HCT116 (cell line): Measurements from ENCODE around the gene MAP1S. TPM values are rescaled to one million over a fixed set of nuclear protein-coding genes. Genes with fewer than 3 reads are reported as not detected.

Experiments used
- ATAC-seq: fragments of 200-7000 bp; cut with Tn5 transposase; 2 replicates; pipeline ENCODE4 v1.9.1; 2020; ENCODE audit warnings: mild to moderate bottlenecking, moderate library complexity
- BruUV-seq: library from RNA; stranded (reverse); fragments of 400-500 nt; replicated peaks from 2 replicates; lab custom pipeline; 2021; lab: Mats Ljungman, UMichigan
- CTCF ChIA-PET: fragments of 300-600 bp; sonication (Branson Sonifier 250); formaldehyde crosslinking; loops from one replicate; lab custom pipeline; 2021; ENCODE audit warnings: antibody characterized with exemption; lab: Charles Lee
- POLR2A ChIA-PET: fragments of 300-600, 350-600 bp; sonication (Branson Sonifier 250); formaldehyde crosslinking; loops from one replicate; lab custom pipeline; 2021; ENCODE audit warnings: antibody characterized with exemption; lab: Charles Lee
- RAD21 ChIA-PET, 2 experiments: fragments of 300-600 bp; sonication (Branson Sonifier 250); formaldehyde crosslinking; loops; one replicate each; lab custom pipeline; 2023; ENCODE audit warnings: low total read pairs in 2 of 2; ENCODE audit not compliant: uncharacterized antibody in 2 of 2, unreplicated experiment in 2 of 2, low non-redundant PET in 1 of 2; lab: Charles Lee
- DNase-seq: peaks from one replicate; pipeline ENCODE4 v3.0.0-alpha.2; 2010; ENCODE audit warnings: low read depth, low spot score
- H2AFZ ChIP-seq: fragments of 200-600 bp; shearing (Covaris generic), sonication (generic); 2 replicates; pipeline ENCODE4 v1.6.1; 2017; ENCODE audit warnings: low read depth, mixed run types, mixed read lengths, antibody characterized with exemption, low read length; ENCODE audit not compliant: poor library complexity, severe bottlenecking
- H3K27ac ChIP-seq: 2 replicates; pipeline ENCODE4 v1.5.1; 2012; ENCODE audit warnings: low read depth, low read length
- H3K27me3 ChIP-seq: fragments of 200-600 bp; sonication (generic); 2 replicates; pipeline ENCODE4 v1.6.1; 2016; ENCODE audit warnings: mixed run types, low read length, mixed read lengths; ENCODE audit not compliant: insufficient read depth
- H3K36me3 ChIP-seq, 2 experiments: fragments of 200-500 bp in 1 of 2; fragments of 200-600 bp in 1 of 2; sonication (Bioruptor generic) in 1 of 2; sonication (generic) in 1 of 2; 2 replicates each; pipeline versions ENCODE4 v1.5.1 to v1.6.1; 2014 to 2016; ENCODE audit warnings: low read length in 2 of 2, inconsistent platforms in 1 of 2, mixed read lengths in 1 of 2, mixed run types in 1 of 2; ENCODE audit not compliant: insufficient read depth in 2 of 2, control insufficient read depth in 1 of 2
- H3K4me1 ChIP-seq, 2 experiments: fragments of 200-600 bp in 1 of 2; sonication (generic) in 1 of 2; 2 replicates each; pipeline versions ENCODE4 v1.5.1 to v1.6.1; 2012 to 2017; ENCODE audit warnings: low read length in 2 of 2, inconsistent platforms in 1 of 2, mild to moderate bottlenecking in 1 of 2, mixed read lengths in 1 of 2, mixed run types in 1 of 2, moderate library complexity in 1 of 2; ENCODE audit not compliant: insufficient read depth in 2 of 2, control insufficient read depth in 1 of 2
- H3K4me2 ChIP-seq: fragments of 200-600 bp; sonication (generic); 2 replicates; pipeline ENCODE4 v1.6.1; 2017; ENCODE audit warnings: mixed run types, low read length, mixed read lengths
- H3K4me3 ChIP-seq, 2 experiments: fragments of 200-600 bp in 1 of 2; sonication (generic) in 1 of 2; replicated peaks in 1 of 2; 2 replicates each; pipeline ENCODE4 v1.5.1; 2011 to 2016; ENCODE audit warnings: low read length in 2 of 2, control low read depth in 1 of 2, low read depth in 1 of 2, mild to moderate bottlenecking in 1 of 2, mixed read lengths in 1 of 2, mixed run types in 1 of 2
- H3K79me2 ChIP-seq: fragments of 200-600 bp; sonication (generic); 2 replicates; pipeline ENCODE4 v1.6.1; 2017; ENCODE audit warnings: mild to moderate bottlenecking, mixed run types, low read length, moderate library complexity, mixed read lengths; ENCODE audit not compliant: insufficient read depth
- H3K9ac ChIP-seq: fragments of 200-600 bp; sonication (generic); 2 replicates; pipeline ENCODE4 v1.6.1; 2016; ENCODE audit warnings: low read length, mixed read lengths
- H3K9me2 ChIP-seq: fragments of 200-600 bp; sonication (generic), shearing (Covaris generic); 2 replicates; pipeline ENCODE4 v1.6.1; 2017; ENCODE audit warnings: mixed run types, mild to moderate bottlenecking, moderate library complexity; ENCODE audit not compliant: insufficient read depth
- H3K9me3 ChIP-seq, 2 experiments: fragments of 200-500 bp in 1 of 2; fragments of 200-600 bp in 1 of 2; sonication (Bioruptor generic) in 1 of 2; sonication (generic) in 1 of 2; 2 replicates each; pipeline ENCODE4 v1.6.1; 2014 to 2017; ENCODE audit warnings: low read length in 2 of 2, mixed read lengths in 2 of 2, inconsistent platforms in 1 of 2, low read depth in 1 of 2, mild to moderate bottlenecking in 1 of 2, mixed run types in 1 of 2, moderate library complexity in 1 of 2; ENCODE audit not compliant: control insufficient read depth in 1 of 2, insufficient read depth in 1 of 2
- H4K20me1 ChIP-seq: fragments of 200-600 bp; sonication (generic), shearing (Covaris generic); 2 replicates; pipeline ENCODE4 v1.6.1; 2017; ENCODE audit warnings: mixed run types, mild to moderate bottlenecking, moderate library complexity; ENCODE audit not compliant: insufficient read depth
- ATF3 ChIP-seq: IDR thresholded peaks from 2 replicates; pipeline ENCODE4 v1.6.1; 2012
- CTCF ChIP-seq, 3 experiments: fragments of 200-600 bp in 1 of 3; sonication (generic) in 1 of 3; IDR thresholded peaks in 2 of 3; conservative IDR thresholded peaks in 1 of 3; 2 replicates each; pipeline ENCODE4 v1.5.1; 2012 to 2017; ENCODE audit warnings: low read depth in 2 of 3, low read length in 2 of 3, antibody characterized with exemption in 1 of 3, borderline replicate concordance in 1 of 3, control low read depth in 1 of 3, mild to moderate bottlenecking in 1 of 3, mixed read lengths in 1 of 3, mixed run types in 1 of 3, moderate library complexity in 1 of 3; ENCODE audit not compliant: insufficient read depth in 1 of 3
- EGR1 ChIP-seq: IDR thresholded peaks from 2 replicates; pipeline ENCODE4 v1.6.1; 2012; ENCODE audit warnings: low read depth
- ELF1 ChIP-seq: IDR thresholded peaks from 2 replicates; pipeline ENCODE4 v1.6.1; 2012; ENCODE audit warnings: low read depth, borderline replicate concordance
- EZH2 ChIP-seq: fragments of 200-600 bp; sonication (generic); IDR thresholded peaks from 2 replicates; pipeline ENCODE4 v1.6.1; 2017; ENCODE audit warnings: antibody characterized with exemption, mixed run types
- JUND ChIP-seq: IDR thresholded peaks from 2 replicates; pipeline ENCODE4 v1.6.1; 2012
- MAX ChIP-seq: IDR thresholded peaks from 2 replicates; pipeline ENCODE4 v1.6.1; 2012
- POLR2A ChIP-seq: IDR thresholded peaks from 2 replicates; pipeline ENCODE4 v1.7.0; 2011; ENCODE audit warnings: borderline replicate concordance; ENCODE audit not compliant: insufficient read depth, insufficient read length; ENCODE audit errors: extremely low read depth
- POLR2AphosphoS5 ChIP-seq: IDR thresholded peaks from 2 replicates; pipeline ENCODE4 v1.6.1; 2011; ENCODE audit warnings: mild to moderate bottlenecking, low read depth, low read length, moderate library complexity
- SIN3A ChIP-seq: IDR thresholded peaks from 2 replicates; pipeline ENCODE4 v1.6.1; 2012; ENCODE audit warnings: low read depth
- SRF ChIP-seq: IDR thresholded peaks from 2 replicates; pipeline ENCODE4 v1.6.1; 2012; ENCODE audit warnings: low read depth
- ZBTB33 ChIP-seq: IDR thresholded peaks from 2 replicates; pipeline ENCODE4 v1.6.1; 2011; ENCODE audit warnings: mild to moderate bottlenecking, low read length, moderate library complexity; ENCODE audit not compliant: insufficient replicate concordance; ENCODE audit errors: extremely low read depth
- ZFX ChIP-seq: fragments of 450-650 bp; IDR thresholded peaks from 2 replicates; pipeline ENCODE4 v1.6.1; 2017
- intact Hi-C: fragments of 100-400 bp; cut with micrococcal nuclease; formaldehyde crosslinking; loops from 2 replicates; pipeline ENCODE4 v1.10.0; 2022
- total RNA-seq: library from RNA; stranded (reverse); gene quantifications from one replicate; pipeline ENCODE4 v1.2.1, GENCODE V29; 2021; ENCODE audit not compliant: unreplicated experiment

The MAP1S gene
- total RNA-seq, 1 experiment from 2014 or later = 80.8 TPM

GRCh38 chr19:17761148-17761547 is 41.9 kb downstream of the MAP1S start (continued):
- TF ChIP-seq CTCF (IDR thresholded peaks at IDR 0.05 in 2 of 3, conservative IDR thresholded peaks at IDR 0.05 in 1 of 3; ENCODE audit: borderline replicate concordance in 1 of 3, insufficient read depth in 1 of 3, low read depth in 2 of 3, low read length in 2 of 3) (no peak), MAX (no peak), POLR2A (no peak), ZBTB33 (no peak)

- RAD21 ChIA-PET = interaction anchor here in 1 of 2 experiments (1.7 kb wide), 1 partner anchor 93 kb away, joined by 5 read pairs; no protein-coding TSS in a partner anchor
- intact Hi-C loops = no loop called here
- H3K4me2 ChIP-seq = no peak overlapping the region
Measured at GRCh38 chr19:17762505-17763229, 43.4 kb downstream of the MAP1S start.

More at GRCh38 chr19:17762505-17763229, 43.4 kb downstream of the MAP1S start:
- Histone ChIP-seq H3K9me2 (no peaks in the 10 kb centered on the region), H3K27ac (no peak overlapping the region), H2AFZ (no peak overlapping the region)
- no peak for TF ChIP-seq ATF3
- no peak for TF ChIP-seq ELF1
- no peak for TF ChIP-seq SRF
- no peak for TF ChIP-seq POLR2AphosphoS5
- TF ChIP-seq ZBTB33 = no peak
- TF ChIP-seq EGR1 = no peak
- no peak for TF ChIP-seq SIN3A
- no peak for TF ChIP-seq EZH2
- TF ChIP-seq CTCF (IDR thresholded peaks at IDR 0.05 in 2 of 3, conservative IDR thresholded peaks at IDR 0.05 in 1 of 3; ENCODE audit: borderline replicate concordance in 1 of 3, insufficient read depth in 1 of 3, low read depth in 2 of 3, low read length in 2 of 3) = no peak
- TF ChIP-seq JUND = no peak
- TF ChIP-seq ZFX = no peak
- TF ChIP-seq, all 23 proteins: peak for 0
- Histone ChIP-seq H3K79me2 (no peaks in the 10 kb centered on the region), H4K20me1 (no peaks in the 10 kb centered on the region), H3K27me3 (no peaks in the 10 kb centered on the region), H3K9me3 (no peaks in the 10 kb centered on the region), H3K4me3 (no peak overlapping the region), H3K36me3 (no peaks in the 10 kb centered on the region), H3K9ac (no peak overlapping the region), H3K4me1 (peaks cover 27 to 52% of the 10 kb centered on the region in 2 experiments)
- POLR2A ChIA-PET = no interaction called here
- peak; percentile 66 for ATAC-seq
- no TSS peak for BruUV-seq
- DNase-seq = no peak
- CTCF ChIA-PET = interaction anchor here (1.1 kb wide), 1 partner anchor 321 kb away, joined by 4 read pairs; no protein-coding TSS in a partner anchor
